Measurements from ENCODE around the gene STX11. TPM values are rescaled to one million over a fixed set of nuclear protein-coding genes. Genes with fewer than 3 reads are reported as not detected.

STX11 gene
- total and polyA plus RNA-seq, 10 of the 15 experiments (the other 5 are each of a cell fraction or from before 2014, with no cell fraction given): 0.66 to 38.1 (median 19.8) TPM

DNA sequence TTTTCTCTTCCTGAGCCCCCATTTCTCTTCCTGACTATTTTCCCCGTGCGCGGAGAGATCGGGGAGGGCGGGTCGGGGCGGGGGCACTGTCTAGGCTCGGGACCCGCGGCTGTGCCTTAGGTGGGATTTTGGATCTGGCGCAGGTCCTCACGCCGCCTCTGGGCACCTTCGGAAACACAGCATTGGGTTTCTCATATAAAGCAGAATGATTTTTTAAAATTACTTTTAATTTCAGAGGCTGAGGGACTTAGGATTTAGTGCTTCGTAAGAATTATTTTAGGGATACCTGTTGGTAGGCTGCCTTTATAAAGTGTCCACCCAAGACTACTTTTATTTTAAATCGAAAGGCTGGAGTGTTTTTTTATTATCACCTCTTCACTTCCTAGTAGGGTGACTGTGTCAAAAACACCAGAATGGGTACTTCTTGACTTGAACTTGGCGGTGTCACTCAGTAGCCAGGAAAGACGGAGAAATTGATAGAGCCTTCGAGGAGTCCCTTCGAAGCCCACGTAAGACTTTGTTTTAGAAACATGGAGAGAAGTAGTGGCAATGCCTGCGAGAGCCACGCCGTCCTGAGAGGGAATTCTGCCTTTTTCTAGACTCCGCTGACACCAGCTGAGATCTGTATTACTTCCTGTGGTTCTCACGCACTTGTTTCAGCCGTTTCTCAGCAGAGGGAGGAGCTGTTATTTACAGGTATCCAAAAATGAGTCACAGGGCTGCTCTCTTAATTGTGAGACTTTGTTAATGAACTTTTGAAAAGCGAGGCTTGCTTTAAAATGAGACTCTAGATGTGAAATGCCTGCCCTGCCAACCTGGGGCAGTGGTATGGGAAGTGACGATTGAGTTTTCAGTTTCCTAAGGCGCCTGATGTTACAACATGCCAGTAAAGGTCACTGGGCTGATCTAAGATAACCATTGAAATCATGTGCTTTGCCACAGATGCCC lies 667 bp downstream of the STX11 start (continued):
- TF ChIP-seq SUZ12 (IDR thresholded peaks at IDR 0.05; ENCODE audit: unreplicated experiment): no peak
- peak; percentile 55; the same call in 1 of the 2 replicates for TF ChIP-seq RAD51 (IDR thresholded peaks at IDR 0.05)
- TF ChIP-seq SRF (IDR thresholded peaks at IDR 0.05; ENCODE audit: low read depth in 2 of 2, low read length in 2 of 2): no peak
- TF ChIP-seq POLR2AphosphoS5 (IDR thresholded peaks at IDR 0.05; ENCODE audit: low read length): peak; percentile 79
- TF ChIP-seq GABPA (IDR thresholded peaks at IDR 0.05; ENCODE audit: low read depth): peak; percentile 72
- 0 out of 2 replicates have a peak, but pooled peaks have one; percentile 3 for TF ChIP-seq HCFC1 (IDR thresholded peaks at IDR 0.05; ENCODE audit: low read length)
- no peak for TF ChIP-seq NFYA (IDR thresholded peaks at IDR 0.05; ENCODE audit: borderline replicate concordance, low read depth, low read length)
- peak; percentile 39; the same call in 1 of the 2 replicates for TF ChIP-seq MEF2A (IDR thresholded peaks at IDR 0.05; ENCODE audit: insufficient read depth, low read depth, low read length)
- TF ChIP-seq NBN (IDR thresholded peaks at IDR 0.05): peak; percentile 79; the same call in 1 of the 2 replicates
- 0 out of 4 replicates have a peak, but pooled peaks of 1 of the 2 experiments have one; percentile 67 for TF ChIP-seq ETV6 (conservative IDR thresholded peaks at IDR 0.05 in 1 of 2, IDR thresholded peaks at IDR 0.05 in 1 of 2; ENCODE audit: borderline replicate concordance in 1 of 2, low read depth in 1 of 2)
- TF ChIP-seq SMC3 (IDR thresholded peaks at IDR 0.05; ENCODE audit: borderline replicate concordance, low read length): peak; percentile 12; the same call in 1 of the 2 replicates
- TF ChIP-seq ZBED1 (IDR thresholded peaks at IDR 0.05; ENCODE audit: borderline replicate concordance): peak; percentile 18; the same call in 1 of the 2 replicates
- peak; percentile 88; the same call in 1 of the 2 replicates for TF ChIP-seq BACH1 (IDR thresholded peaks at IDR 0.05; ENCODE audit: borderline replicate concordance)
- TF ChIP-seq IKZF2 (IDR thresholded peaks at IDR 0.05): peak; percentile 75 to 79
- TF ChIP-seq, protein P1, sequence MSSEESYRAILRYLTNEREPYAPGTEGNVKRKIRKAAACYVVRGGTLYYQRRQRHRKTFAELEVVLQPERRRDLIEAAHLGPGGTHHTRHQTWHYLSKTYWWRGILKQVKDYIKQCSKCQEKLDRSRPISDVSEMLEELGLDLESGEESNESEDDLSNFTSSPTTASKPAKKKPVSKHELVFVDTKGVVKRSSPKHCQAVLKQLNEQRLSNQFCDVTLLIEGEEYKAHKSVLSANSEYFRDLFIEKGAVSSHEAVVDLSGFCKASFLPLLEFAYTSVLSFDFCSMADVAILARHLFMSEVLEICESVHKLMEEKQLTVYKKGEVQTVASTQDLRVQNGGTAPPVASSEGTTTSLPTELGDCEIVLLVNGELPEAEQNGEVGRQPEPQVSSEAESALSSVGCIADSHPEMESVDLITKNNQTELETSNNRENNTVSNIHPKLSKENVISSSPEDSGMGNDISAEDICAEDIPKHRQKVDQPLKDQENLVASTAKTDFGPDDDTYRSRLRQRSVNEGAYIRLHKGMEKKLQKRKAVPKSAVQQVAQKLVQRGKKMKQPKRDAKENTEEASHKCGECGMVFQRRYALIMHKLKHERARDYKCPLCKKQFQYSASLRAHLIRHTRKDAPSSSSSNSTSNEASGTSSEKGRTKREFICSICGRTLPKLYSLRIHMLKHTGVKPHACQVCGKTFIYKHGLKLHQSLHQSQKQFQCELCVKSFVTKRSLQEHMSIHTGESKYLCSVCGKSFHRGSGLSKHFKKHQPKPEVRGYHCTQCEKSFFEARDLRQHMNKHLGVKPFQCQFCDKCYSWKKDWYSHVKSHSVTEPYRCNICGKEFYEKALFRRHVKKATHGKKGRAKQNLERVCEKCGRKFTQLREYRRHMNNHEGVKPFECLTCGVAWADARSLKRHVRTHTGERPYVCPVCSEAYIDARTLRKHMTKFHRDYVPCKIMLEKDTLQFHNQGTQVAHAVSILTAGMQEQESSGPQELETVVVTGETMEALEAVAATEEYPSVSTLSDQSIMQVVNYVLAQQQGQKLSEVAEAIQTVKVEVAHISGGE (CRISPR knock-in tag; IDR thresholded peaks at IDR 0.05): no peak
- TF ChIP-seq BMI1 (IDR thresholded peaks at IDR 0.05; ENCODE audit: borderline replicate concordance): peak; percentile 27; the same call in 1 of the 2 replicates
- TF ChIP-seq TBL1XR1 (IDR thresholded peaks at IDR 0.05; ENCODE audit: low read depth, low read length): no peak
- no peak; the same call in 1 of the 2 replicates for TF ChIP-seq FOXM1 (IDR thresholded peaks at IDR 0.05; ENCODE audit: low read depth, low read length)
- TF ChIP-seq, protein P2, sequence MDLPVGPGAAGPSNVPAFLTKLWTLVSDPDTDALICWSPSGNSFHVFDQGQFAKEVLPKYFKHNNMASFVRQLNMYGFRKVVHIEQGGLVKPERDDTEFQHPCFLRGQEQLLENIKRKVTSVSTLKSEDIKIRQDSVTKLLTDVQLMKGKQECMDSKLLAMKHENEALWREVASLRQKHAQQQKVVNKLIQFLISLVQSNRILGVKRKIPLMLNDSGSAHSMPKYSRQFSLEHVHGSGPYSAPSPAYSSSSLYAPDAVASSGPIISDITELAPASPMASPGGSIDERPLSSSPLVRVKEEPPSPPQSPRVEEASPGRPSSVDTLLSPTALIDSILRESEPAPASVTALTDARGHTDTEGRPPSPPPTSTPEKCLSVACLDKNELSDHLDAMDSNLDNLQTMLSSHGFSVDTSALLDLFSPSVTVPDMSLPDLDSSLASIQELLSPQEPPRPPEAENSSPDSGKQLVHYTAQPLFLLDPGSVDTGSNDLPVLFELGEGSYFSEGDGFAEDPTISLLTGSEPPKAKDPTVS (IDR thresholded peaks at IDR 0.05; ENCODE audit: low read depth, low read length): no peak
- TF ChIP-seq ZNF274 (IDR thresholded peaks at IDR 0.05; ENCODE audit: insufficient read depth, insufficient read length): no peak
- TF ChIP-seq RCOR1 (conservative IDR thresholded peaks at IDR 0.05; ENCODE audit: low read depth, low read length): peak; percentile 60; the same call in 1 of the 2 replicates
- no peak for TF ChIP-seq FOS (IDR thresholded peaks at IDR 0.05; ENCODE audit: borderline replicate concordance, extremely low read depth, insufficient read length)
- no peak for TF ChIP-seq PAX8 (IDR thresholded peaks at IDR 0.05)
- TF ChIP-seq MXI1 (IDR thresholded peaks at IDR 0.05; ENCODE audit: low read depth, low read length): peak; percentile 68; the same call in 1 of the 2 replicates
- no peak for TF ChIP-seq HDGF (IDR thresholded peaks at IDR 0.05)
- TF ChIP-seq JUNB (IDR thresholded peaks at IDR 0.05): peak; percentile 83
- TF ChIP-seq TCF3 (IDR thresholded peaks at IDR 0.05; ENCODE audit: borderline replicate concordance, insufficient read depth, low read depth, low read length): peak; percentile 68; the same call in 1 of the 2 replicates

Data from GM12878 (cell line).